CD4-positive, alpha-beta T cell treated with Interleukin-6 at 100 ng/mL for 8 hours (primary cell): ENCODE measurements around the gene MAGEA9B.
"Not testable (repeated sequence)": the region's sequence is repeated elsewhere in the genome, so short reads cannot be mapped to it uniquely, and the experiment has no call there.

ENCODE experiments used
- DNase-seq: peaks from one replicate; pipeline ENCODE4 v3.0.0-alpha.2; 2020; ENCODE audit warnings: mixed read lengths, low spot score

MAGEA9B gene

DNA sequence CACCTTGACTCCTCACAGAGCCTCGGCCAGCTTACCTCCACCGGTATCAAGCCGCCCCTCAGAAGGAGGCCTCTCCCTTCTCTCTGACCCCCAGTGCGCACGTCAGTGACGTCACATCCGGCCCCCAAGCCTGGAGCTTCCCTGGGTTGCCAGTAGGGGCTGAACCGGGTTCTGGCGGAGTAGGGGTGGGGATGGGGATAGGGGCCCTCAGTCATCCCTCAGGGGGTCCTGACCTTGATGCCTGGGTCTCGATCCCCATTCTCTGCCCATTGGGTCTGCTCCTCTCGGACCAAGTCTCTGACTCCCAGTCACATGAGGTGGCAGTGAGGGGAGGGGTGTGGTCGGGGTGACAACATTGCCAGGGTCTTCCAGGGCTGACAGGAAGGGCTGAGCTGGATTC, at the start of gene MAGEA9B:
TSS of gene MAGEA9B (minus strand) at position 101 of the 400 bp plus-strand sequence. CDS start 4,280 bp downstream, outside the sequence.
- not testable (repeated sequence) for DNase-seq

DNA sequence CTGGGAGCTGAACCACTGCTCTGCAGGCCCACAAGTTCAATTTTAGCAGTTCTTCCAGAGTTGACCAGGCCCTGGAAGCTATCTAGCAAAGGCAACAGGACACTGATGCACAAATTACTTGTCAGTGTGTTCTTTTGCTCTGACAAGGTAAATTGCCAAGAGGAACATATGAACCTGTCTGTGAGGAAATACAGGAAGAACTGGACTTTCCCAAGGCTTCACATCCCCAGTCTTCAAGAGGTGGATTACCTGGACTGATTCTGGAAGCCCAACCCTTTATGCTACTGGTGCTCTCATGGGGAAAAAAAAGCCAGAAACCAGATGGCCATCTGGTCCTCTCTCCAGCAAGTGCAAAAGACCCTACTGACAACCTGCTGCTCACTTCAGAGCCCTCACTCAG, 46.3 kb upstream of the MAGEA9B start:
- no peak for DNase-seq

DNA sequence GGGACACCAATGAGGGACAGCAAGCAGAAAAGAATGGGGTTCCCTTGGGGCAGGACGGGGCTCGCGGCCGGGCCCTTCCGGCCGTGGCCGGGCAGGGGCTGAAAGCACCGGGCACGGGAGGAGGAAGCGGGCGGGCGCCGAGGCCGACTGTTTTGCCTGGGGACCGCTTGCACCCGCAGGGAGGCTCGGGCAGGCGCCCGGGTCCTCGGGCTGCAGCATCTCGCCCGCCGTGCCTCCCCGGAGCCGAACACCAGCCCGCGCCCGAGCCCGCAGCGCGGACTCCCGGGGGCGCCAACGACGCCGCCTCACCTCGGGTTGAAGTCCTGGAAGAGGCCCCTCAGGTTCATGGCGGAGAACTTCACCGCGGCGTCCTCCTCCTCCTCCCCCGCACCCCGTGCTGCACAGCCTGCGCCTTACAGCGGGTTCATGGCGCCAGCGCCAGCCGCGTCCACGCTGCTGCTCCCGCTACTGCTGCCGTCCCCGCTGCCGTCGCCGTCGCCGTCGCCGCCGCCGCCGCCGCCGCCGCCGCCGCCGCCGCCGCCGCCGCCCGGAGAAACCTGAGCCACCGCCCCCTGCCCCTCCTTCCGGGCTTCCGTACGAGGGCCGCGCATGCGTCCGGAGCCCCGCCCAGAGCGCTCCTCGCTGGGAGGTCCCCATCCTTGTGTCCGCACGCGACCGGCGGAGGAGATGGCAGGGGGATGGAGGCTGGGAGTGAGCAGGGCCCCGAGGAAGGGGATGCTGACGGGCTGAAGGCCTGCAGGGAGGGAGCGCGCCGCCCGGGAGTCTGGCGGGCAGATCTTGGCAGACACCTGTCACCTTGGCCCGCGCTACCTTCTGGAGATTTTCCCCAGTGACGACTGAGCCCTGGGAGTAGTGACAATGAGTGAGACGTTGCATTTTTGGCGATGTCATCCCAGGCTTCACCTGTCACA, 44.2 kb upstream of the MAGEA9B start, which contains the start of gene TMEM185A:
TSS of gene TMEM185A (minus strand) at position 559 of the 932 bp plus-strand sequence. CDS start at position 347, 212 bp downstream.
- DNase-seq = peak; percentile 69

- no peak for DNase-seq
Observed at GRCh38 chrX:149630681-149631233, 43.5 kb upstream of the MAGEA9B start.

DNA sequence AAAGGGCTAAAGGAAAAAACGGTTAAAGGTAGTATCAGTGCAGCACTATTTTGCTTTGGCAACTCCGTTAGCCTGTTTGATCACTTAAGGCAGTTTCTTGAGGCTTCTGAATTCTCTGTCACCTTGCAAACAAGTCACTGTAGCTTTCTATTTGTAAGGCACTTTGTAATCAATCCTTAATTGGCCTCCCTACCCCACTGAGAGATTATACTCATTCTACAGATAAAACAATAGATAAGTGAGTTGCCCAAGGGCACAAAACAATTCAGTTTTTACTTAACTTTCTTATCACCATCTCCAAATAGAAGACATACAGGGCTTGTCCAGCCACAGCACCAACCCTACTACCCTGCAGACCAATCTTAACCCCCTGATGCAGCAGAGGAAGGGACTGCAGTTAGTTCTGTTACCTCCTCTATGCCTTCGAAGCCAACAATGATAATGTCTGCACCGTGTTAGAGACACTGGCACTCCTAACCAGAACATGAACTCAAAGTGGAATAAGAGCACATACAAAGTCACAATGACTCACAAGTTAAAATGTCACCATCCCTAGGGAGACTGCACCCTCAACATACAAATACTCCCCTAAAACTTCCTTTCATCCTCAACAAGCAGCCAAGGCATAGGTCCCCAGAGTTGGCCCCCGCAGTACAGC, 42.6 kb upstream of the MAGEA9B start:
- no peak for DNase-seq

GRCh38 chrX:149628768-149629167, 41.5 kb upstream of the MAGEA9B start:
- DNase-seq = no peak

DNA sequence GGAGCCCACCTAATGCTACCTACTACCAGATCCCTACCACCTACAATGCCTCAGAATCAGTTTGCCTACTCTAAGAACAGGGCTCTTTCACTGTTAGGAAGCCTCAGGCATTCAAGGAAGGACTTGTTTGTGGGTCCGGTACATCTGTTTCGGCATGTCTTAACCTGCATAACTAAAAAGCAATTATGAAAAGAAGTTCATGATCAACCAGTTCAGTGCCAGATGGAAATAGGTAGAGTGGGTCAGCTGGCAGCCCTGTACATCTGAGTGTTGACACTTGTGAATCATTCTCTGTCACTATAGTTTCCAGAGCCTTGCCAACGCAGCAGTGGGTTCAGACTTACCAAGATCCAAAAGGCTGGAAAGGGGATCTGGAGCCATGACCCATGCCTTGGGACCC, 41.0 kb upstream of the MAGEA9B start:
- DNase-seq = no peak

GRCh38 chrX:149626829-149627228, 39.6 kb upstream of the MAGEA9B start:
- not testable (repeated sequence) for DNase-seq

DNA sequence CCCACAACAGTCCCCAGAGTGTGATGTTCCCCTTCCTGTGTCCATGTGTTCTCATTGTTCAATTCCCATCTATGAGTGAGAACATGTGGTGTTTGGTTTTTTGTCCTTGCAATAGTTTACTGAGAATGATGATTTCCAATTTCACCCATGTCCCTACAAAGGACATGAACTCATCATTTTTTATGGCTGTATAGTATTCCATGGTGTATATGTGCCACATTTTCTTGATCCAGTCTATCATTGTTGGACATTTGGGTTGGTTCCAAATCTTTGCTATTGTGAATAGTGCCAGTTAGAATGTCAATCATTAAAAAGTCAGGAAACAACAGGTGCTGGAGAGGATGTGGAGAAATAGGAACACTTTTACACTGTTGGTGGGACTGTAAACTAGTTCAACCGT, 32.4 kb upstream of the MAGEA9B start:
- not testable (repeated sequence) for DNase-seq

GRCh38 chrX:149618871-149619270, 31.6 kb upstream of the MAGEA9B start:
- no peak for DNase-seq

DNA sequence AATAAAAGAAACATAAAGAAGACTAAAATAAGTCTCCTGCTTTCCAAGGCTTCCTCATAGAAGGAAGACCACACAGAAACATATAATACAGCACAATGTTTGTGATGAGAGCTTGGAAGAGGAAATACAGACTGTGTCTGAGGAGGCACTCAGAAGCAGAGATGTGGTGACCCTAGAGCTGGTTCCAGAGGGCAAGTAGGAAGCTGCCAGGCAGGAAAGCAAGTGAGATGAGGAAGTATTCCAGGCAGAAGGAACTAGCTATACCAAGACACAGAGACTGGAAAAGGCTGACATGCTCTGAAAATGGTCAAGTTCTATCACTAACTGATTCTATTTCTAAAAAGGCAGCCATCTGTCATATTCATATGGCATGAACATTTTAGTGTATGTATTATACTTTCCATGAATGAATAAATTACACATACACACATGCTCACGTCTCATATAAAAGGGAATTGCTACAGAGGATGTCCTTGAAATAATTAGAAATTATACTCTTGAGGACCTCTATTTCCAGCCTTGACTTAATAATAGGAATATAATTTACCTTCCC, 24.4 kb upstream of the MAGEA9B start:
- DNase-seq = no peak

DNA sequence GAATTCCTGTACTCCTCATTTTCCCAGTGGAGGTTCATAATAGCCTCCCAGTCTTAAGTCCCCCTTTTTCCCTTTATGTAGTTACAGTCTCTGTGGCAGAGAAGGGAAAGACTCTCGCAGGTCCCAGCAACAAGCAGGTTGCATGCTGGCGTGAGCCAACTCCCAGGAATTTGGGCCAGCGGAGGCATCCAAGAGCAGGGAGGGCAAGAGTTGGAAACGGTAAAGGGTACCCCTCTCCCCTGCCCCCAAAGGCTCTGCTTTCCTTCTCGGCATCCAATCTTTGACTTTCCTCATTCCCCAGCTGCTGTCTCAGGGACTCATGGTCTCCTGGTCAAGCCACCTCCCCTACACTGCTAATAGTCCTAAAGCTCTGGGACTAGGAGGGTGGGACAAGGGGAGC, 23.3 kb upstream of the MAGEA9B start:
- DNase-seq = no peak

DNA sequence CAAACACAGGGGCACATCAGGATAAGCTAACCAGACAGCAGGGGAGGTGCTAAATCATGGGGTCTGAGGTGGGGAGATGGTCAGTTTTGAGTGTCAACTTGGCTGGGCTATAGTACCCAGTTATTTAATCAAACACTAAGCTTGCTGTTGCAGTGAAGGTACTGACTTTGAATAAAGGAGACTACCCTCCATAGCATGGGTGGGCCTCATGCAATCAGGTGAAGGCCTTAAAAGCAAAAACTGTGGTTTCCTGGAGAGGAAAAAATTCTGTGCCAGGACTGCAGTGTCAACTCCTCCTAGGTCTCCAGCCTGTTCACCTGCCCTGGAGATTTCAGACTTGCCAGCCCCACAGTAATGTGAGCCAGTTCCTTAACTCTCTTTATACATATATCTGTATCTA, 20.4 kb upstream of the MAGEA9B start:
- DNase-seq = no peak

GRCh38 chrX:149605248-149605885, 18.1 kb upstream of the MAGEA9B start:
- DNase-seq = not testable (repeated sequence)

DNA sequence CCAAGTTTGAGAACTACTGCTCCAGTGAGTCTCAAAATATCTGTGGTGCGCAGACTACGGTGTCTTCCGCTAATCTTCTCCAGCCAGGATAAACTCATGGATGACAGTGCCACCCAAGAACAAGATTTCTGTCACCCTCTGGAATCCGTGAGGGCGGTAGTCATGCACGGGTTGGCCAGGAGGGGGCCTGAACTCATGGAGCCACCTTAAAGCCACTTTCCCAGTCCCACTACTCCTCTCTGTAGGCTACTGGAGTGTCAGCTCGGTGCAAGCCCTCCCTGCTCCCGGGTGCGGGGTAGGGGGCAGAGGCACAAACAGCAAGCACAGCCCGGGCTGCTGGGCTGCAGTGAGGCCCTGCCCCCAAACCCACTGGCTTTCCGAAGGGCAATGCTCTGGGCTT, 11.3 kb upstream of the MAGEA9B start:
- DNase-seq = not testable (repeated sequence)

DNA sequence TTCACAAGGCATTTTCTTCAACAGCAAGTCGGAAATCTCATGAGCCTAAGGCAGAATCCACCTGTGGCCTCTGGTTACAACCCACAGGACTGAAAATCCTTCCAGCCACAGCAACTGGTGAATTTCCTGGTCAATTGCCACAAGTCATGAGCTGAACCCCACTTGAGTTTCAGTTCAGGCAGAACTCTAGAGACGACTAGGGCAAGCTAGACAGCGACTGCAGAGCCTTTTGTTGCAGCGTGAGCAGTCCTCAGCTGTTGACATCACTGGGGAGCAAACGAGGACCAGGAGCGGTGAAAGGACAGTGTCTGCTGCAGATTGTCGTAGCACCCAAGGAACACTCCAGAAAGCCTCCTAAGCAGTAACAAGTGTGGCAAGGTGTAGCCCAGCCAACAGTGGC, 8.7 kb upstream of the MAGEA9B start:
- not testable (repeated sequence) for DNase-seq

DNA sequence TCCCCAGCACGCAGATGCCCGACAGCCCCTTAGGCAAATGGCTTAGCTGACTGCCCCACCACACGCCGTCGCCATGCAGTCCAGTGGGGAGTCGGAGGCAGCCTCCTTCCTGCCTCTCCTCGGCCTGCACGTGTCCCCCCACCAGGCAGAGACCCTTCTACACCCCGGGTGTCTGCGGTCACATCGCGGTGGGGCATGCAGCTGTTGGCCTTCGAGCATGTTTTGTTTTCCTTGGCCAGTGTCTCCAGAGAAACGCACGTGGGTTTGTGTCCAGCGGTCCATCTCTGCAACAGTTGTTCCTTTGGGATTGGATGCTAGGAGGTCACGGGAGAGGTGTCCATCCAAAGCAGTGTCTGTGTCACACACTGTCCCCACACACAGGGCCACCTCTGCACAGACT, 8.0 kb upstream of the MAGEA9B start, which contains the start of gene HSFX2:
TSS of gene HSFX2 (minus strand) at position 101 of the 400 bp plus-strand sequence. CDS start 614 bp downstream, outside the sequence.
- DNase-seq = not testable (repeated sequence)

DNA sequence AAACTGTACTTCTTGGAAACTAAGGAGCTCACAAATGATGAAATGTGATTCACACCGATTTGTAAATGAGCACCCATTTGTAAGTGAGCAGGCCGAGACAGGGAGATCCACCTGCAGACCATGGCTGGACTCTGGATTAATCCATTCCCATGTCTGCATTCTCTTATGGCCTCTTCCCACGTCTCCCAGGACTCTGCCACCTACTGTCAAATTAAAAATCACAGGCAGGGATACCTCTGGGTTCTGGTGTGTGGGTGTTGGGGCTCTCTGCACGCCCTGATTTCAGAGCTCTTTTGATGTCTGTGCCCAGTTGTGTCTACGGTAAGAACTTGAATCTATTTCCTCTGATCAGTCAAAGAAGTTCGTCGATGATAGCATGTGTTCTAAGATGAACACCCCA, 3.7 kb upstream of the MAGEA9B start:
- not testable (repeated sequence) for DNase-seq

DNA sequence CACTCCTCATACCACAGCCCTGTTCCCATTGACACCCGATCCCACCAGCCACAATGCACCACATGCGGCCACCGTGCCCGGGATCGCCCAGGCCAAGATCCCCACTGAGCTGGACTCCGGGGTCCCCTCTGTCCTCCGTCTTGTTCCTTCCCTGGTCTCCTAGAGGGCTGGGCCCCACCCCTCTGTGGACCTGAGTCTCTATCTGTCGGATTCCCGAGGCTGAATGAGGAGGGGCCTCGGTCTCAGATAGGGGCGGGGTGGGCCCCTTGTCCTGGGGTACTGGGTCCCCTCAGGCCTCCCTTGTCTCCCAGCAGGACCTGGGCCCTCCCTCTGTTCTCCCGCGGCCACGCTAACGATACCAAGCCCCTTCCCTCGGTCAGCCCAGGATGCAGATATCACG, 1.6 kb downstream of the MAGEA9B start:
- DNase-seq = not testable (repeated sequence)

- DNase-seq = not testable (repeated sequence)
Observed at GRCh38 chrX:149573456-149573855, 13.8 kb downstream of the MAGEA9B start.

DNA sequence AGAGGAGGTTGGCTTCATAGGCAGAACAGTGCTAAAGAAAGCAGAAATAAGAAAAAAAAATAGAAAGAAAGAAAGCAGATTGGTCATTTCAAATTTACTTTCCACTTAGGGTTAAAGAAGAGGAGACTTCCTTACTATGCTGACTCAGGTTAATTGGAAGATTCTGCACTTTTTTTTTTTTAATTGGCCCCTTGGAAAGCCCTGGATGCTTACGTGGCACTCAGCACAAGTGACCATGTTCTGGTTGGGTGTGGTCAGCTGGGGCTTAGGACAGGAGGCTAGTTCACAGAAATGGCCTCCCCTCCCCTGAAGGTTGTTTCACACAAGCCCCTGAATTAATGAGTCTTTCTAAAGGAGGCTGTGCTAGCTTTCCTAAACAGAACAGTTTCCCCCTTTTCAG, 14.5 kb downstream of the MAGEA9B start:
- DNase-seq = no peak

DNA sequence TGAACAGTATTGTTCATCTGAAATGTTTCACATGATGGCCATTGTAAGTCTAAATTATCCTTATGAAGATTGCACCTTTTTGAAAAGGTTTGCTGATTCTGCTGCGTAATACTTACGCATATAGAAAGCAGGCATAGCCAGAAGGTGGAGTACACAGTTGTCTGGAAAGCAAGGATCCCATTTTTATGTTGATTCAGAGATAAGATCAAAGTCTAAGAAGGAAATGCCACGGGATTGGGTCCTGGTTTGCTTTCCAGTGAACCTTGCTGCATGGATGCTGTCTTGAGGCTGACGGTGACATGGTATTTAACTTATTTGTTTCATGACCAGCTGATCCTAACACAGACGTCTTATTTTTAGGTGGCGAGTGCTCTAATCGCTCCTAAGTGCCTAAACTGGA, 15.5 kb downstream of the MAGEA9B start:
- no peak for DNase-seq
